ENCODE measurements around the gene MAGI2.

- TF ChIP-seq, protein P1, sequence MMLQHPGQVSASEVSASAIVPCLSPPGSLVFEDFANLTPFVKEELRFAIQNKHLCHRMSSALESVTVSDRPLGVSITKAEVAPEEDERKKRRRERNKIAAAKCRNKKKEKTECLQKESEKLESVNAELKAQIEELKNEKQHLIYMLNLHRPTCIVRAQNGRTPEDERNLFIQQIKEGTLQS (IDR thresholded peaks at IDR 0.05) = no peak
- TF ChIP-seq, protein P2, sequence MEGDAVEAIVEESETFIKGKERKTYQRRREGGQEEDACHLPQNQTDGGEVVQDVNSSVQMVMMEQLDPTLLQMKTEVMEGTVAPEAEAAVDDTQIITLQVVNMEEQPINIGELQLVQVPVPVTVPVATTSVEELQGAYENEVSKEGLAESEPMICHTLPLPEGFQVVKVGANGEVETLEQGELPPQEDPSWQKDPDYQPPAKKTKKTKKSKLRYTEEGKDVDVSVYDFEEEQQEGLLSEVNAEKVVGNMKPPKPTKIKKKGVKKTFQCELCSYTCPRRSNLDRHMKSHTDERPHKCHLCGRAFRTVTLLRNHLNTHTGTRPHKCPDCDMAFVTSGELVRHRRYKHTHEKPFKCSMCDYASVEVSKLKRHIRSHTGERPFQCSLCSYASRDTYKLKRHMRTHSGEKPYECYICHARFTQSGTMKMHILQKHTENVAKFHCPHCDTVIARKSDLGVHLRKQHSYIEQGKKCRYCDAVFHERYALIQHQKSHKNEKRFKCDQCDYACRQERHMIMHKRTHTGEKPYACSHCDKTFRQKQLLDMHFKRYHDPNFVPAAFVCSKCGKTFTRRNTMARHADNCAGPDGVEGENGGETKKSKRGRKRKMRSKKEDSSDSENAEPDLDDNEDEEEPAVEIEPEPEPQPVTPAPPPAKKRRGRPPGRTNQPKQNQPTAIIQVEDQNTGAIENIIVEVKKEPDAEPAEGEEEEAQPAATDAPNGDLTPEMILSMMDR (IDR thresholded peaks at IDR 0.05; ENCODE audit: low read depth, low read length, missing input control) = no peak
- TF ChIP-seq RAD21 (IDR thresholded peaks at IDR 0.05) (no peak), TAF1 (conservative IDR thresholded peaks at IDR 0.05) (no peak), GABPA (IDR thresholded peaks at IDR 0.05 in 1 of 2, conservative IDR thresholded peaks at IDR 0.05 in 1 of 2) (no peak), YY1 (IDR thresholded peaks at IDR 0.05) (no peak), RXRA (IDR thresholded peaks at IDR 0.05) (no peak), NR2F2 (IDR thresholded peaks at IDR 0.05) (no peak), EGR1 (IDR thresholded peaks at IDR 0.05; ENCODE audit: low read depth in 2 of 2) (no peak)
- TF ChIP-seq, protein P3, sequence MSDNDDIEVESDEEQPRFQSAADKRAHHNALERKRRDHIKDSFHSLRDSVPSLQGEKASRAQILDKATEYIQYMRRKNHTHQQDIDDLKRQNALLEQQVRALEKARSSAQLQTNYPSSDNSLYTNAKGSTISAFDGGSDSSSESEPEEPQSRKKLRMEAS (IDR thresholded peaks at IDR 0.05) = no peak
- TF ChIP-seq, protein P4, sequence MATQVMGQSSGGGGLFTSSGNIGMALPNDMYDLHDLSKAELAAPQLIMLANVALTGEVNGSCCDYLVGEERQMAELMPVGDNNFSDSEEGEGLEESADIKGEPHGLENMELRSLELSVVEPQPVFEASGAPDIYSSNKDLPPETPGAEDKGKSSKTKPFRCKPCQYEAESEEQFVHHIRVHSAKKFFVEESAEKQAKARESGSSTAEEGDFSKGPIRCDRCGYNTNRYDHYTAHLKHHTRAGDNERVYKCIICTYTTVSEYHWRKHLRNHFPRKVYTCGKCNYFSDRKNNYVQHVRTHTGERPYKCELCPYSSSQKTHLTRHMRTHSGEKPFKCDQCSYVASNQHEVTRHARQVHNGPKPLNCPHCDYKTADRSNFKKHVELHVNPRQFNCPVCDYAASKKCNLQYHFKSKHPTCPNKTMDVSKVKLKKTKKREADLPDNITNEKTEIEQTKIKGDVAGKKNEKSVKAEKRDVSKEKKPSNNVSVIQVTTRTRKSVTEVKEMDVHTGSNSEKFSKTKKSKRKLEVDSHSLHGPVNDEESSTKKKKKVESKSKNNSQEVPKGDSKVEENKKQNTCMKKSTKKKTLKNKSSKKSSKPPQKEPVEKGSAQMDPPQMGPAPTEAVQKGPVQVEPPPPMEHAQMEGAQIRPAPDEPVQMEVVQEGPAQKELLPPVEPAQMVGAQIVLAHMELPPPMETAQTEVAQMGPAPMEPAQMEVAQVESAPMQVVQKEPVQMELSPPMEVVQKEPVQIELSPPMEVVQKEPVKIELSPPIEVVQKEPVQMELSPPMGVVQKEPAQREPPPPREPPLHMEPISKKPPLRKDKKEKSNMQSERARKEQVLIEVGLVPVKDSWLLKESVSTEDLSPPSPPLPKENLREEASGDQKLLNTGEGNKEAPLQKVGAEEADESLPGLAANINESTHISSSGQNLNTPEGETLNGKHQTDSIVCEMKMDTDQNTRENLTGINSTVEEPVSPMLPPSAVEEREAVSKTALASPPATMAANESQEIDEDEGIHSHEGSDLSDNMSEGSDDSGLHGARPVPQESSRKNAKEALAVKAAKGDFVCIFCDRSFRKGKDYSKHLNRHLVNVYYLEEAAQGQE (IDR thresholded peaks at IDR 0.05) = no peak
Measured at GRCh38 chr7:78047800-78048199, 1405.7 kb downstream of the MAGI2 start.

Measured in liver (tissue), 3 donors.